GM12878 (cell line): ENCODE data around the gene SMIM7. TPM values are rescaled to one million over a fixed set of nuclear protein-coding genes. Genes with fewer than 3 reads are reported as not detected.
A peak's percentile ranks its signal among the peaks of the same experiment; 100 is the strongest.

ENCODE experiments used
- ATAC-seq: fragments of 200-7000 bp; cut with Tn5 transposase; 3 replicates; pipeline ENCODE4 v1.9.1; 2020; ENCODE audit warnings: mild to moderate bottlenecking, moderate library complexity
- BruUV-seq: library from RNA; stranded (reverse); fragments of 400-500 nt; replicated peaks from 2 replicates; lab custom pipeline; 2021; lab: Mats Ljungman, UMichigan
- CTCF ChIA-PET: fragments of 300-600 bp; sonication (Branson Sonifier 250); formaldehyde crosslinking; extraction: SDS; loops from one replicate; lab custom pipeline; 2021; ENCODE audit warnings: inconsistent platforms; lab: Yijun Ruan, JAX
- POLR2A ChIA-PET: fragments of 350-600 bp; formaldehyde crosslinking; extraction: SDS; loops from one replicate; lab custom pipeline; 2021; ENCODE audit warnings: inconsistent platforms; lab: Charles Lee
- RAD21 ChIA-PET: fragments of 300-600 bp; sonication (Branson Sonifier 250); formaldehyde crosslinking; loops from one replicate; lab custom pipeline; 2023; ENCODE audit warnings: antibody characterized with exemption; ENCODE audit not compliant: unreplicated experiment; lab: Charles Lee
- SMC1A ChIA-PET: fragments of 300-600 bp; sonication (Branson Sonifier 250); formaldehyde crosslinking; loops from one replicate; lab custom pipeline; 2023; ENCODE audit not compliant: unreplicated experiment, uncharacterized antibody; lab: Charles Lee
- DNase-seq: peaks from one replicate; pipeline ENCODE4 v3.0.0-alpha.2; 2011; ENCODE audit warnings: low read depth, low spot score
- FAIRE-seq: peaks from 3 replicates; lab custom pipeline; 2011; peaks lifted over from hg19 to GRCh38; lab: Jason Lieb, UNC
- H2AFZ ChIP-seq: 2 replicates; pipeline ENCODE4 v1.6.0; 2011; ENCODE audit warnings: low read depth, low read length, control low read depth; ENCODE audit not compliant: control insufficient read depth
- H3K27ac ChIP-seq: 2 replicates; pipeline ENCODE4 v1.5.1; 2011; ENCODE audit warnings: control low read depth; ENCODE audit not compliant: control insufficient read depth, insufficient read depth
- H3K27me3 ChIP-seq, 2 experiments: replicated peaks in 1 of 2; 2 replicates each; pipeline versions ENCODE4 v1.6.0 to v1.6.1; 2011; ENCODE audit warnings: low read length in 1 of 2; ENCODE audit not compliant: control insufficient read depth in 2 of 2, insufficient read depth in 2 of 2
- H3K36me3 ChIP-seq, 2 experiments: 2 replicates each; pipeline ENCODE4 v1.5.1; 2011; ENCODE audit warnings: low read length in 1 of 2; ENCODE audit not compliant: control insufficient read depth in 2 of 2, insufficient read depth in 2 of 2
- H3K4me1 ChIP-seq: 2 replicates; pipeline ENCODE4 v1.6.1; 2011; ENCODE audit warnings: mild to moderate bottlenecking, low read length, moderate library complexity, mixed read lengths; ENCODE audit not compliant: control insufficient read depth, insufficient read depth
- H3K4me2 ChIP-seq: 2 replicates; pipeline ENCODE4 v1.6.0; 2011; ENCODE audit warnings: control low read depth; ENCODE audit not compliant: control insufficient read depth, insufficient read depth
- H3K4me3 ChIP-seq: fragments of 200-600 bp; sonication (generic); 2 replicates; pipeline ENCODE4 v1.5.1; 2016
- H3K79me2 ChIP-seq: 2 replicates; pipeline ENCODE4 v1.6.0; 2011; ENCODE audit warnings: low read length; ENCODE audit not compliant: control insufficient read depth, insufficient read depth
- H3K9ac ChIP-seq: 2 replicates; pipeline ENCODE4 v1.8.0; 2011; ENCODE audit warnings: low read length, control low read depth, mixed read lengths; ENCODE audit not compliant: control insufficient read depth, insufficient read depth
- H3K9me3 ChIP-seq: replicated peaks from 3 replicates; pipeline ENCODE4 v1.5.1; 2011; ENCODE audit warnings: mild to moderate bottlenecking, low read length; ENCODE audit not compliant: control insufficient read depth, insufficient read depth
- H4K20me1 ChIP-seq: 2 replicates; pipeline ENCODE4 v1.6.0; 2011; ENCODE audit not compliant: control insufficient read depth, insufficient read depth
- GATAD2B ChIP-seq: fragments of 450-650 bp; conservative IDR thresholded peaks from 2 replicates; pipeline ENCODE4 v1.6.1; 2017; ENCODE audit warnings: low read depth, mild to moderate bottlenecking, moderate library complexity
- LARP7 ChIP-seq: fragments of 450-650 bp; IDR thresholded peaks from 2 replicates; pipeline ENCODE4 v1.6.1; 2017; ENCODE audit warnings: mild to moderate bottlenecking
- NRF1 ChIP-seq: conservative IDR thresholded peaks from 2 replicates; pipeline ENCODE4 v1.6.1; 2011; ENCODE audit warnings: mild to moderate bottlenecking, low read depth, low read length, improper control_type of control experiment
- PAX5 ChIP-seq: IDR thresholded peaks from 2 replicates; pipeline ENCODE4 v1.6.1; 2011; ENCODE audit warnings: low read depth, low read length, borderline replicate concordance
- POLR2A ChIP-seq: IDR thresholded peaks from 2 replicates; pipeline ENCODE4 v1.6.1; 2011; ENCODE audit warnings: low read depth, mild to moderate bottlenecking, low read length
- POLR2AphosphoS5 ChIP-seq: IDR thresholded peaks from 2 replicates; pipeline ENCODE4 v1.6.1; 2011; ENCODE audit warnings: mild to moderate bottlenecking, low read length, inconsistent platforms
- RCOR1 ChIP-seq: conservative IDR thresholded peaks from 2 replicates; pipeline ENCODE4 v1.6.1; 2012; ENCODE audit warnings: low read depth, low read length, improper control_type of control experiment
- RUNX3 ChIP-seq: IDR thresholded peaks from 2 replicates; pipeline ENCODE4 v1.6.1; 2012; ENCODE audit warnings: low read length, inconsistent platforms
- SIN3A ChIP-seq: IDR thresholded peaks from 2 replicates; pipeline ENCODE4 v1.6.1; 2012; ENCODE audit warnings: low read depth, low read length, improper control_type of control experiment
- TCF12 ChIP-seq: IDR thresholded peaks from 2 replicates; pipeline ENCODE4 v1.6.1; 2011; ENCODE audit warnings: low read depth, mild to moderate bottlenecking, low read length
- ZBTB40 ChIP-seq: fragments of 450-650 bp; IDR thresholded peaks from 2 replicates; pipeline ENCODE4 v1.6.1; 2016; ENCODE audit warnings: mild to moderate bottlenecking, moderate library complexity, borderline replicate concordance
- WGBS: methylation state at CpG from one replicate; pipeline ENCODE4 v1.1.6; 2016; ENCODE audit warnings: low lambda C conversion rate; ENCODE audit not compliant: insufficient replicate concordance, insufficient coverage; ENCODE audit errors: missing lambda C conversion rate; 5-methylcytosine and 5-hydroxymethylcytosine counted together
- in situ Hi-C: fragments of 300-500 bp; cut with MboI; formaldehyde crosslinking; loops from 9 replicates; pipeline ENCODE4 v1.14.3; 2018; ENCODE audit warnings: mixed read lengths
- intact Hi-C: fragments of 100-400 bp; cut with micrococcal nuclease; formaldehyde crosslinking; loops from one replicate; pipeline ENCODE4 v1.14.2; 2022; ENCODE audit not compliant: unreplicated experiment
- polyA plus RNA-seq, 11 experiments: library from polyadenylated mRNA; depleted of rRNA in 4 of 11; unstranded in 6 of 11; stranded (reverse) in 5 of 11; fragments of >200 nt; fragmentation: Nextera tagmentation in 4 of 11; fragmentation: Illumina TruSeq in 1 of 11; extraction: Ambion mirVana in 4 of 11; extraction: Trizol in 1 of 11; gene quantifications; 1 replicate in 1 of 11; 2 replicates in 10 of 11; pipeline versions ENCODE4 v1.2.1 to v1.2.3, GENCODE V29; 2011 to 2016; ENCODE audit warnings: inconsistent platforms in 2 of 11, missing spikeins in 2 of 11, low read depth in 1 of 11
- total RNA-seq, 4 experiments: library from RNA; depleted of rRNA in 3 of 4; stranded (reverse); fragments of >200 nt in 3 of 4; fragmentation: Illumina TruSeq in 1 of 4; extraction: Trizol in 1 of 4; gene quantifications; 2 replicates each; pipeline versions ENCODE4 v1.2.1 to v1.2.3, GENCODE V29; 2013 to 2021

Gene SMIM7
- total and polyA plus RNA-seq, 10 of the 15 experiments (the other 5 are each of a cell fraction or from before 2014, with no cell fraction given): 45.7 to 170 (median 70.8) TPM

GRCh38 chr19:16618248-16618647 lies 41.7 kb downstream of the SMIM7 start:
- peak; percentile 42 for ATAC-seq

More at GRCh38 chr19:16618248-16618647, 41.7 kb downstream of the SMIM7 start:
- H3K27ac ChIP-seq: peak overlapping the region; percentile 67; the same call in 1 of the 2 replicates
- peaks cover 97% of the 10 kb centered on the region for H3K79me2 ChIP-seq
- TF ChIP-seq TCF12: 0 out of 2 replicates have a peak, but pooled peaks have one; percentile 30
- TF ChIP-seq RUNX3: peak; percentile 43; the same call in 1 of the 2 replicates
- 0 out of 2 replicates have a peak, but pooled peaks have one; percentile 23 for TF ChIP-seq POLR2AphosphoS5
- TF ChIP-seq LARP7: no peak
- no peak for TF ChIP-seq RCOR1
- no peak for TF ChIP-seq GATAD2B
- TF ChIP-seq ZBTB40: no peak
- 0 out of 2 replicates have a peak, but pooled peaks have one; percentile 1 for TF ChIP-seq POLR2A
- TF ChIP-seq NRF1: no peak
- TF ChIP-seq PAX5: 0 out of 2 replicates have a peak, but pooled peaks have one; percentile 16
- no peak for TF ChIP-seq SIN3A
- TF ChIP-seq, all 136 proteins: peak for 5
- RAD21 ChIA-PET: interaction anchor here (0.7 to 2.5 kb wide), 6 partner anchors 9 to 34 kb away, joined by 3 to 17 read pairs (median 4); partner anchors contain the start of gene MED26
- POLR2A ChIA-PET: interaction anchor here (1.0 to 3.4 kb wide), 9 partner anchors 8 to 42 kb away, joined by 3 to 19 read pairs (median 4); partner anchors contain the start of genes MED26, SMIM7 and TMEM38A
- DNase-seq (no peak), FAIRE-seq (no peak)
- H3K4me1 ChIP-seq: peaks cover 42% of the 10 kb centered on the region
- H3K9me3 ChIP-seq: no peaks in the 10 kb centered on the region
- CTCF ChIA-PET: interaction anchor here (0.8 to 2.2 kb wide), 5 partner anchors 11 to 50 kb away, joined by 3 to 7 read pairs (median 4); no protein-coding TSS in a partner anchor
- intact Hi-C loops (no loop called here), in situ Hi-C loops (no loop called here)
- H3K4me3 ChIP-seq: peak overlapping the region; percentile 37; the same call in 1 of the 2 replicates
- H4K20me1 ChIP-seq: peaks cover 15% of the 10 kb centered on the region; the same call in 1 of the 2 replicates
- SMC1A ChIA-PET: interaction anchor here (0.6 to 2.9 kb wide), 9 partner anchors 9 to 474 kb away, joined by 3 to 14 read pairs (median 4); partner anchors contain the start of gene HSH2D
- H3K9ac ChIP-seq: peak overlapping the region; percentile 4; the same call in 1 of the 2 replicates
- WGBS: 72% methylated on average over 7 of the region's 7 CpGs
- no peaks in the 10 kb centered on the region for H3K27me3 ChIP-seq
- peak overlapping the region; percentile 45 for H3K4me2 ChIP-seq
- peaks cover 7 to 10% of the 10 kb centered on the region in 2 experiments; a peak in 3 of 4 replicates for H3K36me3 ChIP-seq
- H2AFZ ChIP-seq: no peak overlapping the region
- BruUV-seq: no TSS peak
